ENCODE results near the gene ADGRG3. TPM values are rescaled to one million over a fixed set of nuclear protein-coding genes. Genes with fewer than 3 reads are reported as not detected.

The ADGRG3 gene
- total and polyA plus RNA-seq, 2 of the 13 experiments (the other 11 are each of a cell fraction or from before 2014, with no cell fraction given) = 2.7 to 11.8 TPM

GRCh38 chr16:57635266-57636097 lies 32.6 kb upstream of the ADGRG3 start (continued):
- peak; percentile 81; the same call in 1 of the 2 replicates for TF ChIP-seq ZBED4 (CRISPR knock-in tag; IDR thresholded peaks at IDR 0.05; ENCODE audit: borderline replicate concordance)
- TF ChIP-seq REST (IDR thresholded peaks at IDR 0.05; ENCODE audit: borderline replicate concordance in 1 of 2, low read depth in 1 of 2, low read length in 2 of 2) = no peak
- no peak for TF ChIP-seq KDM4B (CRISPR knock-in tag; IDR thresholded peaks at IDR 0.05)
- TF ChIP-seq NFATC3 (CRISPR knock-in tag; IDR thresholded peaks at IDR 0.05) = no peak
- no peak for TF ChIP-seq GRHL1 (CRISPR knock-in tag; conservative IDR thresholded peaks at IDR 0.05)
- TF ChIP-seq BCL6 (CRISPR knock-in tag; IDR thresholded peaks at IDR 0.05) = peak; percentile 74; the same call in 1 of the 2 replicates
- TF ChIP-seq ZNF670 (CRISPR knock-in tag; IDR thresholded peaks at IDR 0.05; ENCODE audit: borderline replicate concordance) = no peak
- no peak for TF ChIP-seq ZNF224 (CRISPR knock-in tag; IDR thresholded peaks at IDR 0.05)
- TF ChIP-seq ERF (CRISPR knock-in tag; IDR thresholded peaks at IDR 0.05) = 0 out of 2 replicates have a peak, but pooled peaks have one; percentile 13
- no peak for TF ChIP-seq HOXA7 (CRISPR knock-in tag; IDR thresholded peaks at IDR 0.05)
- no peak for TF ChIP-seq MAZ (IDR thresholded peaks at IDR 0.05; ENCODE audit: borderline replicate concordance, low read depth, low read length)
- 0 out of 2 replicates have a peak, but pooled peaks have one; percentile 20 for TF ChIP-seq MAZ (CRISPR knock-in tag; IDR thresholded peaks at IDR 0.05; ENCODE audit: low read depth)
- TF ChIP-seq ATF7-NPFF (CRISPR knock-in tag; IDR thresholded peaks at IDR 0.05; ENCODE audit: low read depth) = no peak
- TF ChIP-seq ADNP (CRISPR knock-in tag; IDR thresholded peaks at IDR 0.05) = no peak
- TF ChIP-seq ZNF44 (CRISPR knock-in tag; IDR thresholded peaks at IDR 0.05) = no peak
- no peak for TF ChIP-seq E2F5 (CRISPR knock-in tag; conservative IDR thresholded peaks at IDR 0.05)
- TF ChIP-seq CEBPB (IDR thresholded peaks at IDR 0.05; ENCODE audit: borderline replicate concordance, low read depth, low read length) = no peak
- TF ChIP-seq ZNF543 (CRISPR knock-in tag; IDR thresholded peaks at IDR 0.05) = no peak
- no peak for TF ChIP-seq ZNF143 (CRISPR knock-in tag; IDR thresholded peaks at IDR 0.05)

Data from HepG2 (cell line).